H1 (cell line): ENCODE results near the gene CHST11. TPM values are rescaled to one million over a fixed set of nuclear protein-coding genes. Genes with fewer than 3 reads are reported as not detected.

Experiments used
- CTCF ChIA-PET: fragments of 300-600 bp; sonication (Branson Sonifier 250); formaldehyde crosslinking; loops from one replicate; lab custom pipeline; 2021; ENCODE audit not compliant: partially characterized antibody; lab: Charles Lee
- POLR2A ChIA-PET: fragments of 300-600 bp; sonication (Branson Sonifier 250); formaldehyde crosslinking; loops from one replicate; lab custom pipeline; 2021; ENCODE audit warnings: inconsistent platforms; ENCODE audit not compliant: partially characterized antibody; lab: Charles Lee
- DNase-seq, 2 experiments: peaks; one replicate each; pipeline versions ENCODE4 v3.0.0 to v3.0.0-alpha.2; 2010 to 2022; ENCODE audit warnings: low spot score in 2 of 2, low read depth in 1 of 2, mixed read lengths in 1 of 2
- FAIRE-seq: peaks from 2 replicates; lab custom pipeline; 2011; peaks lifted over from hg19 to GRCh38; lab: Jason Lieb, UNC
- H2AFZ ChIP-seq: 2 replicates; pipeline ENCODE4 v1.8.1; 2012; ENCODE audit warnings: low read length, inconsistent platforms
- H2AK5ac ChIP-seq: 2 replicates; pipeline ENCODE4 v1.6.1; 2013; ENCODE audit warnings: low read depth, low read length
- H2BK120ac ChIP-seq: replicated peaks from 2 replicates; pipeline ENCODE3; 2013; ENCODE audit warnings: low read depth, low read length, inconsistent platforms
- H2BK12ac ChIP-seq: 2 replicates; pipeline ENCODE4 v1.6.1; 2013; ENCODE audit warnings: low read depth, low read length
- H2BK15ac ChIP-seq: 2 replicates; pipeline ENCODE4 v1.6.1; 2013; ENCODE audit warnings: low read length
- H2BK20ac ChIP-seq: 2 replicates; pipeline ENCODE4 v1.6.1; 2013; ENCODE audit warnings: low read length
- H2BK5ac ChIP-seq: 2 replicates; pipeline ENCODE4 v1.6.1; 2013; ENCODE audit warnings: low read depth, low read length
- H3K14ac ChIP-seq: 2 replicates; pipeline ENCODE4 v1.6.1; 2013; ENCODE audit warnings: inconsistent platforms; ENCODE audit not compliant: insufficient read length
- H3K18ac ChIP-seq: 2 replicates; pipeline ENCODE4 v1.6.1; 2013; ENCODE audit warnings: low read length; ENCODE audit errors: extremely low read depth
- H3K23ac ChIP-seq: 2 replicates; pipeline ENCODE4 v1.6.1; 2013; ENCODE audit warnings: inconsistent platforms; ENCODE audit not compliant: insufficient read length
- H3K23me2 ChIP-seq: 2 replicates; pipeline ENCODE4 v1.6.1; 2013; ENCODE audit warnings: low read depth, low read length
- H3K27ac ChIP-seq: 2 replicates; pipeline ENCODE4 v1.6.1; 2011; ENCODE audit warnings: low read depth, low read length, inconsistent platforms
- H3K27me3 ChIP-seq, 4 experiments: replicated peaks in 1 of 4; 1 replicate in 1 of 4; 2 replicates in 3 of 4; pipeline versions ENCODE4 v1.6.1 to v1.8.1; 2011 to 2013; ENCODE audit warnings: low read length in 3 of 4, mild to moderate bottlenecking in 3 of 4, inconsistent platforms in 2 of 4, mixed read lengths in 2 of 4, moderate library complexity in 1 of 4; ENCODE audit not compliant: control insufficient read depth in 3 of 4, insufficient read depth in 3 of 4; ENCODE audit errors: extremely low read depth in 1 of 4
- H3K36me3 ChIP-seq, 4 experiments: 2 replicates each; pipeline versions ENCODE4 v1.6.1 to v1.8.1; 2011 to 2013; ENCODE audit warnings: mild to moderate bottlenecking in 4 of 4, low read length in 3 of 4, moderate library complexity in 2 of 4, control low read depth in 1 of 4, inconsistent platforms in 1 of 4; ENCODE audit not compliant: insufficient read depth in 4 of 4, control insufficient read depth in 2 of 4
- H3K4ac ChIP-seq: replicated peaks from 2 replicates; pipeline ENCODE3; 2013; ENCODE audit warnings: low read length, low read depth, mixed read lengths, inconsistent platforms; ENCODE audit not compliant: insufficient read length
- H3K4me1 ChIP-seq, 4 experiments: replicated peaks in 1 of 4; 1 replicate in 1 of 4; 2 replicates in 3 of 4; pipeline versions ENCODE4 v1.6.1 to v1.8.1; 2011 to 2013; ENCODE audit warnings: low read length in 3 of 4, inconsistent platforms in 2 of 4, mixed read lengths in 1 of 4; ENCODE audit not compliant: insufficient read depth in 4 of 4, control insufficient read depth in 3 of 4
- H3K4me2 ChIP-seq, 2 experiments: 2 replicates each; pipeline versions ENCODE4 v1.6.1 to v1.8.1; 2011 to 2013; ENCODE audit warnings: low read depth in 2 of 2, low read length in 2 of 2, control low read depth in 1 of 2, inconsistent platforms in 1 of 2, mild to moderate bottlenecking in 1 of 2; ENCODE audit not compliant: insufficient read depth in 1 of 2
- H3K4me3 ChIP-seq, 4 experiments: fragments of 200-600, 300-600 bp in 1 of 4; sonication (generic), shearing (Covaris generic), sonication (Bioruptor Twin) in 1 of 4; 2 replicates each; pipeline versions ENCODE4 v1.5.1 to v1.8.1; 2011 to 2016; ENCODE audit warnings: low read length in 4 of 4, low read depth in 3 of 4, control low read depth in 2 of 4, inconsistent platforms in 2 of 4, mild to moderate bottlenecking in 2 of 4, mixed read lengths in 1 of 4, moderate library complexity in 1 of 4; ENCODE audit not compliant: insufficient read depth in 2 of 4; ENCODE audit errors: extremely low read depth in 1 of 4
- H3K56ac ChIP-seq: replicated peaks from 2 replicates; pipeline ENCODE3; 2013; ENCODE audit warnings: low read depth, mild to moderate bottlenecking, mixed read lengths, low read length, inconsistent platforms; ENCODE audit not compliant: insufficient read length
- H3K79me1 ChIP-seq: 2 replicates; pipeline ENCODE4 v1.6.1; 2013; ENCODE audit warnings: low read depth, low read length, control low read depth
- H3K79me2 ChIP-seq, 2 experiments: 2 replicates each; pipeline versions ENCODE4 v1.6.1 to v1.8.1; 2012 to 2013; ENCODE audit warnings: low read length in 2 of 2, mild to moderate bottlenecking in 2 of 2, inconsistent platforms in 1 of 2; ENCODE audit not compliant: insufficient read depth in 2 of 2, control insufficient read depth in 1 of 2
- H3K9ac ChIP-seq, 4 experiments: replicated peaks in 1 of 4; 1 replicate in 1 of 4; 2 replicates in 3 of 4; pipeline versions ENCODE4 v1.6.1 to v1.8.1; 2011 to 2013; ENCODE audit warnings: low read depth in 3 of 4, low read length in 3 of 4, control low read depth in 2 of 4, mild to moderate bottlenecking in 2 of 4, moderate library complexity in 2 of 4, inconsistent platforms in 1 of 4; ENCODE audit errors: extremely low read depth in 1 of 4
- H3K9me3 ChIP-seq, 2 experiments: 2 replicates each; pipeline versions ENCODE4 v1.6.1 to v1.8.1; 2012 to 2013; ENCODE audit warnings: mild to moderate bottlenecking in 2 of 2, moderate library complexity in 2 of 2, control low read depth in 1 of 2, inconsistent platforms in 1 of 2, low read depth in 1 of 2, low read length in 1 of 2, mixed read lengths in 1 of 2; ENCODE audit not compliant: insufficient read depth in 2 of 2
- H4K20me1 ChIP-seq, 2 experiments: replicated peaks in 1 of 2; 2 replicates each; pipeline versions ENCODE3 to v1.8.1; 2011 to 2013; ENCODE audit warnings: inconsistent platforms in 2 of 2, low read length in 2 of 2, mild to moderate bottlenecking in 1 of 2; ENCODE audit not compliant: insufficient read depth in 2 of 2, control insufficient read depth in 1 of 2
- H4K5ac ChIP-seq: 2 replicates; pipeline ENCODE4 v1.6.1; 2013; ENCODE audit warnings: low read length, low read depth, mixed read lengths, inconsistent platforms; ENCODE audit not compliant: insufficient read length
- H4K8ac ChIP-seq: 2 replicates; pipeline ENCODE4 v1.8.0; 2013; ENCODE audit warnings: mild to moderate bottlenecking, moderate library complexity, low read length, inconsistent platforms; ENCODE audit not compliant: insufficient read depth; ENCODE audit errors: extremely low read depth
- H4K91ac ChIP-seq: replicated peaks from 2 replicates; pipeline ENCODE3; 2013; ENCODE audit warnings: low read length, mixed read lengths, inconsistent platforms; ENCODE audit not compliant: insufficient read length
- BRCA1 ChIP-seq: IDR thresholded peaks from 2 replicates; pipeline ENCODE4 v1.6.1; 2012; ENCODE audit warnings: low read depth, low read length, improper control_type of control experiment
- EZH2 ChIP-seq: fragments of 200-600 bp; sonication (generic); IDR thresholded peaks from 2 replicates; pipeline ENCODE4 v1.7.1; 2012; ENCODE audit warnings: low read depth, mild to moderate bottlenecking, moderate library complexity, low read length, inconsistent platforms; ENCODE audit not compliant: severe bottlenecking
- FOSL1 ChIP-seq: IDR thresholded peaks from 2 replicates; pipeline ENCODE4 v1.6.1; 2011; ENCODE audit warnings: mild to moderate bottlenecking, low read depth, low read length, moderate library complexity; ENCODE audit not compliant: insufficient read depth
- KDM1A ChIP-seq: fragments of 200-600, 300-600 bp; sonication (generic); IDR thresholded peaks from 2 replicates; pipeline ENCODE4 v1.7.1; 2016; ENCODE audit warnings: mild to moderate bottlenecking, low read length, borderline replicate concordance
- POLR2A ChIP-seq, 2 experiments: IDR thresholded peaks; 1 replicate in 1 of 2; 2 replicates in 1 of 2; pipeline ENCODE4 v1.6.1; 2011; ENCODE audit warnings: low read depth in 2 of 2, low read length in 2 of 2, mild to moderate bottlenecking in 2 of 2; ENCODE audit errors: control extremely low read depth in 1 of 2
- RAD21 ChIP-seq, 2 experiments: IDR thresholded peaks in 1 of 2; conservative IDR thresholded peaks in 1 of 2; 2 replicates each; pipeline ENCODE4 v1.6.1; 2011; ENCODE audit warnings: low read depth in 2 of 2, low read length in 2 of 2, improper control_type of control experiment in 1 of 2, inconsistent platforms in 1 of 2, mild to moderate bottlenecking in 1 of 2, moderate library complexity in 1 of 2
- SIN3A ChIP-seq, 2 experiments: IDR thresholded peaks in 1 of 2; conservative IDR thresholded peaks in 1 of 2; 2 replicates each; pipeline ENCODE4 v1.6.1; 2011 to 2012; ENCODE audit warnings: low read length in 2 of 2, improper control_type of control experiment in 1 of 2, low read depth in 1 of 2, mild to moderate bottlenecking in 1 of 2
- SP4 ChIP-seq: IDR thresholded peaks from 2 replicates; pipeline ENCODE4 v1.6.1; 2012; ENCODE audit warnings: low read length, inconsistent platforms
- TAF7 ChIP-seq: optimal IDR thresholded peaks from 2 replicates; pipeline ENCODE3; 2011; ENCODE audit warnings: low read depth, mild to moderate bottlenecking, inconsistent platforms, low read length, moderate library complexity, borderline replicate concordance
- TCF12 ChIP-seq: IDR thresholded peaks from 2 replicates; pipeline ENCODE4 v1.6.1; 2011; ENCODE audit warnings: low read depth, mild to moderate bottlenecking, low read length
- YY1 ChIP-seq: IDR thresholded peaks from 2 replicates; pipeline ENCODE4 v1.6.1; 2011; ENCODE audit warnings: low read depth, mild to moderate bottlenecking, low read length
- WGBS, 2 experiments: shearing (Covaris generic) in 1 of 2; methylation state at CpG; one replicate each; pipeline versions ENCODE4 v1.1.6 to v1.1.7; 2013 to 2015; ENCODE audit warnings: low lambda C conversion rate in 2 of 2, mixed read lengths in 2 of 2, inconsistent platforms in 1 of 2, low coverage in 1 of 2, missing lambda C conversion rate in 1 of 2; ENCODE audit not compliant: insufficient replicate concordance in 2 of 2, insufficient coverage in 1 of 2, insufficient read length in 1 of 2; ENCODE audit errors: extremely low coverage in 1 of 2, missing lambda C conversion rate in 1 of 2; 5-methylcytosine and 5-hydroxymethylcytosine counted together
- polyA plus RNA-seq, 7 experiments: library from polyadenylated mRNA; depleted of rRNA in 3 of 7; stranded (reverse) in 5 of 7; unstranded in 2 of 7; fragments of >200 nt in 5 of 7; fragments of 200-250 nt in 2 of 7; gene quantifications; 1 replicate in 5 of 7; 2 replicates in 1 of 7; 4 replicates in 1 of 7; pipeline versions ENCODE4 v1.2.1 to v1.2.3, GENCODE V29; 2011 to 2013; ENCODE audit warnings: missing spikeins in 2 of 7, mixed read lengths in 2 of 7
- total RNA-seq: library from RNA; stranded (reverse); fragmentation: NEBNext Ultra II Directional; extraction: Animal tissue kit (Norgen Biotek cat#: 25700); gene quantifications from 2 replicates; pipeline ENCODE4 v1.2.1, GENCODE V29; 2021
- TF ChIP-seq, protein P1 (sequence below): IDR thresholded peaks from 2 replicates; pipeline ENCODE4 v1.6.1; 2012; ENCODE audit warnings: inconsistent platforms

The CHST11 gene
- total and polyA plus RNA-seq, 2 of the 8 experiments (the other 6 are each of a cell fraction or from before 2014, with no cell fraction given): 14.4 to 20.8 TPM

DNA sequence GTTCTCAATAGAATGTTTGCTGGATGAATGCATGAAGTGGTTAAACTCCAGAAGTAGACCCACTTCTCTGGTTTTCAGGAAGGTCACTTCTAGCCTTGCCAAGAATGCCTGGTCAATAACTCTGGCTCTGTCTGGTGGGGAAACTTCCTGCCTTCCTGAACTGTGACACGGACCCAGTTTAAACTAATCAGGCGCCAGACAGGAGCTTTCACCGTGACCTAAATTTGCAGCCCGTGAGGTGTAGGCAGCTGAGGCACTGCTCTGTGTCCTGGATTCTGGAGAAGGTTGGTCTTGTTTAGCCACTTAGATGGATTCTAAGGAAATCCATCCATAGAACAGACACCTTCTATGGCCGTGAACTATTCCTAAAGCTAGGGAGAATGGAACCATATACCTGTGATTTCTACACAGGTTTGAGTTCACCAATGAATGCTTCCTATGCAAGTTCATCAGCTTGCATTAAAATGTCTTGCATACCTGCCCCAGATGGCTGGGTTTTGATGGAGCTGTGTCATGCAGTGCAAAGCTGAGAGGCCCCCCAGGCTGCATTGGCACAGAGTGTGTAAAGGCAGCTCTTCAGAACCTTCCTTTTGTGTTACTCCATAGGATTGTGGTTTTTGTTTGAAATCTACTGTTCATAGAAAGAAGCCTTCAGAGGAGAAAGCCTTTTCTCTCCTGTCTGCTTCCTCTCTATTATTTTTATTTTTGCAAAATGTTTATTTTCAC is 4.4 kb downstream of the CHST11 start:
- H3K79me1 ChIP-seq: peaks cover 4% of the 10 kb centered on the region; the same call in 1 of the 2 replicates
- no peaks in the 10 kb centered on the region for H3K9me3 ChIP-seq
- CTCF ChIA-PET: interaction anchor here (0.7 to 3.4 kb wide), 2 partner anchors 16 to 79 kb away, joined by 4 to 20 read pairs; no protein-coding TSS in a partner anchor
- no peak overlapping the region for H2AFZ ChIP-seq
- no peak overlapping the region for H2BK5ac ChIP-seq
- DNase-seq: no peak
- no peak overlapping the region for H3K23ac ChIP-seq
- no peak overlapping the region for H2BK15ac ChIP-seq
- peaks cover 0 to 15% (median 9%) of the 10 kb centered on the region in 4 experiments; a peak in 5 of 7 replicates for H3K27me3 ChIP-seq
- H2BK120ac ChIP-seq: no peak overlapping the region
- H3K23me2 ChIP-seq: peaks cover 12% of the 10 kb centered on the region
- no peak overlapping the region for H4K91ac ChIP-seq
- no peak overlapping the region for H3K4ac ChIP-seq
- WGBS, 2 experiments: 89% methylated on average over 5 of the region's 5 CpGs; no CpG with 5 or more reads in 1 of the 2 experiments
- H4K20me1 ChIP-seq: peaks cover 0 to 8% of the 10 kb centered on the region in 2 experiments
- no peak overlapping the region for H2BK12ac ChIP-seq
- no peak overlapping the region for H4K8ac ChIP-seq
- no peak for FAIRE-seq
- no peak overlapping the region for H3K4me3 ChIP-seq
- no peak overlapping the region for H3K56ac ChIP-seq
- H3K4me1 ChIP-seq: peaks cover 6 to 11% (median 7%) of the 10 kb centered on the region in 4 experiments; a peak in 6 of 7 replicates
- no peak overlapping the region for H4K5ac ChIP-seq
- H3K14ac ChIP-seq: no peak overlapping the region
- H2AK5ac ChIP-seq: no peak overlapping the region
- H3K9ac ChIP-seq: no peak overlapping the region
- POLR2A ChIA-PET: interaction anchor here (0.8 kb wide), 1 partner anchor 317 kb away, joined by 3 read pairs; no protein-coding TSS in a partner anchor
- peaks cover 0 to 35% of the 10 kb centered on the region in 2 experiments; a peak in 2 of 4 replicates for H3K79me2 ChIP-seq
- no peak overlapping the region for H3K4me2 ChIP-seq
- no peak overlapping the region for H3K27ac ChIP-seq
- no peaks in the 10 kb centered on the region for H3K36me3 ChIP-seq
- no peak overlapping the region for H3K18ac ChIP-seq
- no peak overlapping the region for H2BK20ac ChIP-seq
- TF ChIP-seq POLR2A (IDR thresholded peaks at IDR 0.05; ENCODE audit: control extremely low read depth in 1 of 2, low read depth in 2 of 2, low read length in 2 of 2): no peak
- TF ChIP-seq KDM1A: no peak
- no peak for TF ChIP-seq SIN3A (conservative IDR thresholded peaks at IDR 0.05 in 1 of 2, IDR thresholded peaks at IDR 0.05 in 1 of 2; ENCODE audit: low read depth in 1 of 2, low read length in 2 of 2)
- no peak for TF ChIP-seq TCF12
- no peak for TF ChIP-seq FOSL1
- no peak for TF ChIP-seq BRCA1
- TF ChIP-seq TAF7: no peak
- TF ChIP-seq SP4: no peak
- TF ChIP-seq YY1: no peak
- no peak for TF ChIP-seq RAD21 (IDR thresholded peaks at IDR 0.05 in 1 of 2, conservative IDR thresholded peaks at IDR 0.05 in 1 of 2; ENCODE audit: low read depth in 2 of 2, low read length in 2 of 2)
- TF ChIP-seq, protein P1, sequence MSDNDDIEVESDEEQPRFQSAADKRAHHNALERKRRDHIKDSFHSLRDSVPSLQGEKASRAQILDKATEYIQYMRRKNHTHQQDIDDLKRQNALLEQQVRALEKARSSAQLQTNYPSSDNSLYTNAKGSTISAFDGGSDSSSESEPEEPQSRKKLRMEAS: no peak
- TF ChIP-seq EZH2: no peak
